GM12878 (cell line): ENCODE results near the gene NMNAT3. TPM values are rescaled to one million over a fixed set of nuclear protein-coding genes. Genes with fewer than 3 reads are reported as not detected.

Experiments used
- ATAC-seq: fragments of 200-7000 bp; cut with Tn5 transposase; 3 replicates; pipeline ENCODE4 v1.9.1; 2020; ENCODE audit warnings: mild to moderate bottlenecking, moderate library complexity
- BruUV-seq: library from RNA; stranded (reverse); fragments of 400-500 nt; replicated peaks from 2 replicates; lab custom pipeline; 2021; lab: Mats Ljungman, UMichigan
- CTCF ChIA-PET: fragments of 300-600 bp; sonication (Branson Sonifier 250); formaldehyde crosslinking; extraction: SDS; loops from one replicate; lab custom pipeline; 2021; ENCODE audit warnings: inconsistent platforms; lab: Yijun Ruan, JAX
- POLR2A ChIA-PET: fragments of 350-600 bp; formaldehyde crosslinking; extraction: SDS; loops from one replicate; lab custom pipeline; 2021; ENCODE audit warnings: inconsistent platforms; lab: Charles Lee
- RAD21 ChIA-PET: fragments of 300-600 bp; sonication (Branson Sonifier 250); formaldehyde crosslinking; loops from one replicate; lab custom pipeline; 2023; ENCODE audit warnings: antibody characterized with exemption; ENCODE audit not compliant: unreplicated experiment; lab: Charles Lee
- SMC1A ChIA-PET: fragments of 300-600 bp; sonication (Branson Sonifier 250); formaldehyde crosslinking; loops from one replicate; lab custom pipeline; 2023; ENCODE audit not compliant: unreplicated experiment, uncharacterized antibody; lab: Charles Lee
- DNase-seq: peaks from one replicate; pipeline ENCODE4 v3.0.0-alpha.2; 2011; ENCODE audit warnings: low read depth, low spot score
- FAIRE-seq: peaks from 3 replicates; lab custom pipeline; 2011; peaks lifted over from hg19 to GRCh38; lab: Jason Lieb, UNC
- H2AFZ ChIP-seq: 2 replicates; pipeline ENCODE4 v1.6.0; 2011; ENCODE audit warnings: low read depth, low read length, control low read depth; ENCODE audit not compliant: control insufficient read depth
- H3K27ac ChIP-seq: 2 replicates; pipeline ENCODE4 v1.5.1; 2011; ENCODE audit warnings: control low read depth; ENCODE audit not compliant: control insufficient read depth, insufficient read depth
- H3K27me3 ChIP-seq, 2 experiments: replicated peaks in 1 of 2; 2 replicates each; pipeline versions ENCODE4 v1.6.0 to v1.6.1; 2011; ENCODE audit warnings: low read length in 1 of 2; ENCODE audit not compliant: control insufficient read depth in 2 of 2, insufficient read depth in 2 of 2
- H3K36me3 ChIP-seq, 2 experiments: 2 replicates each; pipeline ENCODE4 v1.5.1; 2011; ENCODE audit warnings: low read length in 1 of 2; ENCODE audit not compliant: control insufficient read depth in 2 of 2, insufficient read depth in 2 of 2
- H3K4me1 ChIP-seq: 2 replicates; pipeline ENCODE4 v1.6.1; 2011; ENCODE audit warnings: mild to moderate bottlenecking, low read length, moderate library complexity, mixed read lengths; ENCODE audit not compliant: control insufficient read depth, insufficient read depth
- H3K4me2 ChIP-seq: 2 replicates; pipeline ENCODE4 v1.6.0; 2011; ENCODE audit warnings: control low read depth; ENCODE audit not compliant: control insufficient read depth, insufficient read depth
- H3K4me3 ChIP-seq: fragments of 200-600 bp; sonication (generic); 2 replicates; pipeline ENCODE4 v1.5.1; 2016
- H3K79me2 ChIP-seq: 2 replicates; pipeline ENCODE4 v1.6.0; 2011; ENCODE audit warnings: low read length; ENCODE audit not compliant: control insufficient read depth, insufficient read depth
- H3K9ac ChIP-seq: 2 replicates; pipeline ENCODE4 v1.8.0; 2011; ENCODE audit warnings: low read length, control low read depth, mixed read lengths; ENCODE audit not compliant: control insufficient read depth, insufficient read depth
- H3K9me3 ChIP-seq: replicated peaks from 3 replicates; pipeline ENCODE4 v1.5.1; 2011; ENCODE audit warnings: mild to moderate bottlenecking, low read length; ENCODE audit not compliant: control insufficient read depth, insufficient read depth
- H4K20me1 ChIP-seq: 2 replicates; pipeline ENCODE4 v1.6.0; 2011; ENCODE audit not compliant: control insufficient read depth, insufficient read depth
- FOS ChIP-seq: IDR thresholded peaks from 3 replicates; pipeline ENCODE4 v1.6.1; 2011; ENCODE audit warnings: borderline replicate concordance; ENCODE audit not compliant: insufficient read length; ENCODE audit errors: extremely low read depth
- NBN ChIP-seq: fragments of 450-650 bp; IDR thresholded peaks from 2 replicates; pipeline ENCODE4 v1.6.1; 2016
- SPI1 ChIP-seq: IDR thresholded peaks from 2 replicates; pipeline ENCODE4 v1.6.1; 2011; ENCODE audit warnings: low read depth, mild to moderate bottlenecking, low read length, moderate library complexity, borderline replicate concordance; ENCODE audit not compliant: insufficient read depth
- WGBS: methylation state at CpG from one replicate; pipeline ENCODE4 v1.1.6; 2016; ENCODE audit warnings: low lambda C conversion rate; ENCODE audit not compliant: insufficient replicate concordance, insufficient coverage; ENCODE audit errors: missing lambda C conversion rate; 5-methylcytosine and 5-hydroxymethylcytosine counted together
- in situ Hi-C: fragments of 300-500 bp; cut with MboI; formaldehyde crosslinking; loops from 9 replicates; pipeline ENCODE4 v1.14.3; 2018; ENCODE audit warnings: mixed read lengths
- intact Hi-C: fragments of 100-400 bp; cut with micrococcal nuclease; formaldehyde crosslinking; loops from one replicate; pipeline ENCODE4 v1.14.2; 2022; ENCODE audit not compliant: unreplicated experiment
- polyA plus RNA-seq, 11 experiments: library from polyadenylated mRNA; depleted of rRNA in 4 of 11; unstranded in 6 of 11; stranded (reverse) in 5 of 11; fragments of >200 nt; fragmentation: Nextera tagmentation in 4 of 11; fragmentation: Illumina TruSeq in 1 of 11; extraction: Ambion mirVana in 4 of 11; extraction: Trizol in 1 of 11; gene quantifications; 1 replicate in 1 of 11; 2 replicates in 10 of 11; pipeline versions ENCODE4 v1.2.1 to v1.2.3, GENCODE V29; 2011 to 2016; ENCODE audit warnings: inconsistent platforms in 2 of 11, missing spikeins in 2 of 11, low read depth in 1 of 11
- total RNA-seq, 4 experiments: library from RNA; depleted of rRNA in 3 of 4; stranded (reverse); fragments of >200 nt in 3 of 4; fragmentation: Illumina TruSeq in 1 of 4; extraction: Trizol in 1 of 4; gene quantifications; 2 replicates each; pipeline versions ENCODE4 v1.2.1 to v1.2.3, GENCODE V29; 2013 to 2021
- TF ChIP-seq, protein P1 (sequence below): IDR thresholded peaks from 2 replicates; pipeline ENCODE4 v1.6.1; 2012; ENCODE audit warnings: low read depth, low read length, improper control_type of control experiment

The NMNAT3 gene
- total and polyA plus RNA-seq, 10 of the 15 experiments (the other 5 are each of a cell fraction or from before 2014, with no cell fraction given) = under 0.01 to 0.92 (median 0.08) TPM; not detected in 4

DNA sequence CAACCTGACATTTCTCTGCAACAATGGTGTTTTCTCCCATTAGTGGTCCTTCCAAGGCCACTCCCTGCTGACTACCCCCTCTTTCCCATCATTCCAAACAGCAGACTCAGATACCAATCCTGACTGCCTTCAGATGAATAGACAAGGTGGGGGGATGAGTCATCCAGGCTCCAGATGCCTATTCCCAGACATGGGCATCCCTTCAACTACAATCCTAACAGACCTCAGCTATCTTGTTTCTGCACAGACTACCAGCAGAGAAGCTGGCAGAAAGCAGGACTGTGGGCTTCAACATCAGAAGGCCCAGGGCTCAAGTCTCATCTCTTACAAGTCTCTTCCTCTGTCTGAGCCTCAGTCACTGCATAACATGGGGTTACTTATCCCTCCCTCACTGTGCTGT, 140.4 kb downstream of the NMNAT3 start:
- Histone ChIP-seq H3K4me3 (no peak overlapping the region), H3K9me3 (no peaks in the 10 kb centered on the region), H4K20me1 (no peaks in the 10 kb centered on the region), H3K36me3 (no peaks in the 10 kb centered on the region), H3K27ac (no peak overlapping the region), H3K4me2 (no peak overlapping the region), H3K4me1 (no peaks in the 10 kb centered on the region), H3K27me3 (no peaks in the 10 kb centered on the region; a peak in 2 of 4 replicates), H3K79me2 (no peaks in the 10 kb centered on the region), H2AFZ (no peak overlapping the region), H3K9ac (no peak overlapping the region)
- intact Hi-C loops = no loop called here
- no peak for ATAC-seq
- POLR2A ChIA-PET = no interaction called here
- no peak for FAIRE-seq
- no peak for TF ChIP-seq FOS
- TF ChIP-seq, protein P1, sequence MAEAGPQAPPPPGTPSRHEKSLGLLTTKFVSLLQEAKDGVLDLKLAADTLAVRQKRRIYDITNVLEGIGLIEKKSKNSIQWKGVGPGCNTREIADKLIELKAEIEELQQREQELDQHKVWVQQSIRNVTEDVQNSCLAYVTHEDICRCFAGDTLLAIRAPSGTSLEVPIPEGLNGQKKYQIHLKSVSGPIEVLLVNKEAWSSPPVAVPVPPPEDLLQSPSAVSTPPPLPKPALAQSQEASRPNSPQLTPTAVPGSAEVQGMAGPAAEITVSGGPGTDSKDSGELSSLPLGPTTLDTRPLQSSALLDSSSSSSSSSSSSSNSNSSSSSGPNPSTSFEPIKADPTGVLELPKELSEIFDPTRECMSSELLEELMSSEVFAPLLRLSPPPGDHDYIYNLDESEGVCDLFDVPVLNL = no peak
- no peak for TF ChIP-seq SPI1
- RAD21 ChIA-PET = no interaction called here
- no peak for DNase-seq
- SMC1A ChIA-PET = no interaction called here
- BruUV-seq = no TSS peak
- in situ Hi-C loops = no loop called here
- CTCF ChIA-PET = no interaction called here

DNA sequence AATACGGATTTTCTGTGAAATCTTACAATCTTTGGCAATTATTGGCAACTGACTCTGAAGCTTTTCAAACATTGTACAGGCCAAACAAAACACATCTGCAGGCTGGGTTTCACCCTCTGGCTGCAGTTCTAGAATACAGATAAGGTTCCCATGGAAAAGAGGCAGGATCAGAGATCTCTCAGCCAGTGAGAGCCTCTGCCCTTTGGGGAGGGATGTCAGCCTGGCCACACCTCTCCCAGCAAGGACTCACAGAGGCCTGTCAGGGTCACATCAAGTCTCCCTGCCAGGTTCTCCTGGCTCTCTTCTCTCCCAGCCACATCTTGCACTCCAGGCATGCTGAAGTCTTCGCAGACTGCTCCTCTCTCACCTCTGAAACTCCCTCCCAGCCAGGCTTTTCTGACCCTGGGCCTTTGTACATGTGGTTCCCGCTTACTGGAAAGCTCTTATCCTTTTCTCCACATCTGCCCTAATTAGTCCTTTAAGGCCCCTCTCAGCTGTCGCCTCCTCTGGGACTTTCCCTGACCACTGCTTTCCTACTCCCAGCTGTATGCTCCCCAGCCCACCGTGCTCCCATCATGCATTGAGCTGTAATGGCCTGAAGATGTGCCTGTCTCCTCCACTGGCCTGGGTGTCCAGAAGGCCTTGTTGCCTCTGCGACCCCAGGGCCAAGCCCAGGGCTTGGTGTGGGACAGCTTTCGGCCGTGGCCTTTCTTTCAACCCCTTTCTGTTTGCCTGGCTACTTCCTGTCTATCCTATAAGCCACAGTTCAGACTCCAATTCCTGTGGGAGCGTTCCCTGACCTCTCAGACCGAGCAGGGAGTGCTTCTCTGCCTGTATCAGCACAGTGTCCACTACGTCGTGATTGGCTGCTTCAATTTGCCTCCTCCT, 142.5 kb downstream of the NMNAT3 start:
- in situ Hi-C loops (no loop called here), intact Hi-C loops (no loop called here)
- Histone ChIP-seq H3K4me1 (no peaks in the 10 kb centered on the region), H3K27ac (no peak overlapping the region), H3K4me2 (no peak overlapping the region), H3K79me2 (no peaks in the 10 kb centered on the region), H3K27me3 (no peaks in the 10 kb centered on the region; a peak in 2 of 4 replicates), H3K36me3 (no peaks in the 10 kb centered on the region), H3K9me3 (no peaks in the 10 kb centered on the region), H4K20me1 (no peaks in the 10 kb centered on the region), H2AFZ (no peak overlapping the region), H3K9ac (no peak overlapping the region), H3K4me3 (no peak overlapping the region)
- ChIA-PET POLR2A (no interaction called here), SMC1A (no interaction called here), CTCF (no interaction called here), RAD21 (no interaction called here)
- no TSS peak for BruUV-seq
- no peak for TF ChIP-seq NBN
- DNase-seq (no peak), ATAC-seq (peak; percentile 32), FAIRE-seq (no peak)
- WGBS = 17% methylated on average over 12 of the region's 12 CpGs
